NCI-H2227 (cell line): Measurements from ENCODE around the gene RASGRF2.
A peak's percentile ranks its signal among the peaks of the same experiment; 100 is the strongest.

Experiments
- DNase-seq: peaks from one replicate; lab custom pipeline; 2025; ENCODE audit not compliant: unreplicated experiment; lab: John Stamatoyannopoulos, UW

Gene RASGRF2

DNA sequence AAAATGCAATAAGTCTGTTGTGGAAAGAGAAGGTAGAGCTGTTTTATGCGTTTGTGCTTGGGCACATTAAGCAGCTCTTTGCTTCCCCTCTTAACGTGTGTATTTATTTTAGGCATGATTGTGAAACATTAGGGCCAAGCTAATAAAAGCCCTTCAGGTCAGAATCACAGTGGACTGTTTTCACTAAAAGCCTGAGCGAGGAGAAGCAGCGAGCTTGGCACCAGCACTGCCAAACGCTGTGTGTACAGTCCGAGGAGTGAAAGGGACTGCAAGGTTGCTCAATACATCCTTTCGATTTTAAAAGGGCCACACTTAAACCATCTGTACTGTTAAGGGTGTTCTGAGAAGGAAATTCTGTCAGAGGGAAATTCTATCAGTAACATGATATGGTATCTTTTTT lies 165.8 kb downstream of the RASGRF2 start:
- DNase-seq = peak; percentile 1

DNA sequence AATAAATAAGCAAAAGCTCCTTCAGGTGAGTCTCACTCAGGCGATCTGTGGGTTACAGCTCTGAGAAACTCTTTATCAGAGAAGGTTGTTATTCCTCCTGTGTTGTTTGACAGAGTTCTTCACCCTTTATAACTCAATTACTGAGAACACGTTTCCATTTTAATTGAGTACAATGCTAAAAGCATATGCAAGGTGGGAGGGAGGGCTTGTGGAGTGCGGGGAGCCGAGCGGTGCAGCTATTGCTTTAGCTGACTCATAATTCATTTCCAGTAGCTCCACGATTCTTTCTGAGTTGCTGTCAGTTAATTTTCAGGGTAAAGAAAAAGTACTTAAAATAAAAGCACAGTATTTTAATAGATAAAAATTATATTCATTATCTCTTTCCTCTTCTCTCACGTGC lies 168.3 kb downstream of the RASGRF2 start:
- no peak for DNase-seq

DNA sequence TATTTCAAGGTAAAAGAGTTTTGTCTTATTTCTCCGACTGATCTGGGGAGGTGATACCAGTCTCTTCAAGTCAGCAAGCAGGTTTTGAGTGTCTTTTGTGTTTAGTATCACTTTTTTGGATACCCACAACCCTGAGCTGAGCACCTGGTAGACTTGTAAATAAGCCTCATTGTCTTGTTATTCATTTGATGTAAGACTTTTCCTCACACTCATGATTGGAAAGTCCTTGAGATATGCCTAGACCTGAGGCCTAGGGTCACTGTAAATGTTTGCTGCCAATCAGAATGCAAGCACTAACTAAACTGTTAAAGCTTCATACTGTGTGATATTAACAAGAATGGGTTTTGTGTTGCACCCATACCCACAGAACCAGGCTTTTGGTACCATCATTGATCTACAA lies 172.2 kb downstream of the RASGRF2 start:
- no peak for DNase-seq

DNA sequence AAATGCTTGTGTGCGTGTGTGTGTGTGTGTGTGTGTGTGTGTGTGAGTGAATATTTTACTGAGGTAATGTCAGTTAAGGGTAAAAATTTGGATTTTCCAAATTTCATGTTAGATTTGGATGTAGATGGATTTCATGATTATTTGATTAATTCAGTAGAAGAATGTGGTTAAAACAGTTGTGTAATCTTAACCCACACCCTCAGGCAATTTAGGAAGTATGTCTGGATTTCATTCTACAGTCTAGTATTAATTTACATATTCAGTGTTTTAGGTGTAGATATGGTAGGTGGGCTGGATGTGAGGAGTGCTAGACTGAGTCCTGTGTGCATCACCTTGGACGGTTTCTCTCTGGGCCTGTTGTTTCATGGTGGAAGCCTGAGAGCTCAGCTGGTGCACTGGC lies 173.9 kb downstream of the RASGRF2 start:
- no peak for DNase-seq

DNA sequence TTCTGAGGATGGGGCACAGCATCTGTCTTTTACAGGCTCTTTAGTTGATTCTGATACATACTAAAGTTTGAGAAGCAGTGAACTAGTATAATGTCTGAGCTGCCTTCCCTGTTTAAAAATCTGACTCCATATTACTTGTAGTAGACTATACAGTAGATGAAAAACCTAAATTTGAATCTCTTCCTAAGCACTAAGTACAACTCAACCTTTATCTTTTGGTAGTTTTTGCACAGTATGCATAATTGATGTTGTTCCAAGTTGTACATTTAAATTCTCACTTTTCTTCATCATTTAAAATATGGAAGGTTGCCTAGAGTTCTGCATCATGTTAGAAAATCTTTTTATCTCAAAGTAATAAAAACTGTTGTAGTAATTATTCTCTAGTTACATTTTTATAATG lies 174.4 kb downstream of the RASGRF2 start:
- no peak for DNase-seq

DNA sequence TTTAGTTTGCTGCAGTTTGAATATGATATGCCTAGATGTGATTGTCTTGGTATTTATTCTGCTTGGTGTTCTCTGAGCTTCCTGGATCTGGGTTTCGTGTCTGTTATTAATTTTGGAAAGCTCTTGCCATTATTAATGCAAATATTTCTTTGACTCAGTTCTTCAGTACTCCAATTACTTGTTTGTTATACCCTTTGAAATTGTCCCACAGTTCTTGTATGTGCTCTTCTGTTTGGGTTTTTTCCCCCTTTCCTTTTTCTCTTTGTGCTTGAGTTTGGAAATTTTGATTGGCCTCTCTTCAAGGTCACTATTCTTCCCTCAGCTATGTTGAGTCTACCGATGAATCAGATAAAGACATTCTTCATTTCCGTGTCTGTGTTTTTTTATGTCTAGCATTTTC lies 176.4 kb downstream of the RASGRF2 start:
- DNase-seq = no peak

DNA sequence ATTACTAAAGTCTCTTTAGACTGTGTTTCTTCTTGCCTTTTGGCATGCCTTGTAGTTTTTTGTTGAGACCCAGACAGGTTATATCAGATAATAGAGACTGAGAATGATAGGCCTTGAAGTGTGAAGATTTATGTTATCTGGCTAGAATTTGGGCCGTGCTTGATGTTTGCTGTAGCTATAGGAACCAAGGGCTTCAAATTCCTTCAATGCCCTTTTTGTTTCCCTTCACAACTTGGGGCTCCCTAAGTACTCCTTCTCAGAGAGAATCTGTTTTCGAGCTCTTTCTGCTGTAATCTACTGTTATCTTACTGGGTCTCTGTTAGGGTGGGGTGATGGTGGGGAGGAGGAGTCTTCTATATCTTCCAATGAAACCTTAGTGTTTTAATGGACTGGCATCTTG lies 177.7 kb downstream of the RASGRF2 start:
- no peak for DNase-seq

DNA sequence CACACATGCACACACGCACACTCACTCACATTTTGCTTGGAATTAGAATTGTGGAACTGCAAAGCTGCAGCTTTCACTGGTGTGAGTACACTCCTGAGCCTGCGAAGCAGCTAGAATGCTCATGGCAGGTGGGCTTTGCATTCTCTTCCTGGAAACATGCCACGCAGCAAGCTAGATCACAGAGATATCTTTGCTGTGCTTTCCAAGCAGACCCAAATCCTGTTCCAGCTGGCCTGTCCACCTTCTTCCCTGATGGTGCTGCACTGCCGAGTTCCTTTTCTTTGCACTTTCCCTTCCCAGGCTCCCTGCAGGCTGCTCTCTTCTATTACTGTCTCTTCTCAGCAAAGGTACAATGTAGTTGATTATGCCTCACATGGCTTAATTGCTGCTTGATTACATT lies 180.3 kb downstream of the RASGRF2 start:
- no peak for DNase-seq

DNA sequence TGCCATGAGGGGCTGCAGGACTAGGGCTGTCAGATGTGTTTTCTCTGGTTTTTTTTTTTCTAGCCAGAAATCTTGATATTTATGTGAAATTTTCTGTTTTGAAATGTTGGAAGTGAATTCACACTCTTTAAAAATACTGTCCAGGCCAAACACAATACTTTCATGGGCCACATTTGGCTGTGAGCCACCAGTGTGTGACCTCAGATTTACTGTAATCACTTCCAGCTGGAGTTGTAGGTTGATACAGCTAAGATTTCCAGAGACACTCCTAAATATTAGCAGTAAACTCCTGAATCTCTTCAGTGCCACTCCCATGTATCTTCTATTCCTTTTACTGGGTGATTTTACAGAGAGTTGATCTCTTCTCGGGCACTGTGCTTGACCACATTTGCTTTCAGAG lies 180.8 kb downstream of the RASGRF2 start:
- no peak for DNase-seq

DNA sequence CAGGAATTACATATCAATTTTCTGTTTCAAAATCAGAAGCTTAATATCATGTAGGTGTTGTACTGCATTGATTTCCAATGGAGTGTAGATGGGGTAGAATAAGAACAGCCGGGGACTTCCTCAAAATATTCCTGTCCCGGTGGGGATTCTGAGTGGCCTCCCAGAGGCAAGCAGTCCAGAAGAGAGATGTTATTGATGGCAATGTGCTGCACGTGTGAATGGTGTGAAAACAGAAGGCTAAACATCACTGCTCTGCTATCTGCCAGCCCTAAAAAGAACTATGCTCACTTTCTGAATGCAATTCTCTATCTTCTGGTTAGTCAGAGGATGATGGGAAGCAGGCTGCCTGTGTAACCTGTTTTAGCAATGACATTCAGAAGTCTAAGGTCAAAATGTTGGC lies 181.9 kb downstream of the RASGRF2 start:
- no peak for DNase-seq

DNA sequence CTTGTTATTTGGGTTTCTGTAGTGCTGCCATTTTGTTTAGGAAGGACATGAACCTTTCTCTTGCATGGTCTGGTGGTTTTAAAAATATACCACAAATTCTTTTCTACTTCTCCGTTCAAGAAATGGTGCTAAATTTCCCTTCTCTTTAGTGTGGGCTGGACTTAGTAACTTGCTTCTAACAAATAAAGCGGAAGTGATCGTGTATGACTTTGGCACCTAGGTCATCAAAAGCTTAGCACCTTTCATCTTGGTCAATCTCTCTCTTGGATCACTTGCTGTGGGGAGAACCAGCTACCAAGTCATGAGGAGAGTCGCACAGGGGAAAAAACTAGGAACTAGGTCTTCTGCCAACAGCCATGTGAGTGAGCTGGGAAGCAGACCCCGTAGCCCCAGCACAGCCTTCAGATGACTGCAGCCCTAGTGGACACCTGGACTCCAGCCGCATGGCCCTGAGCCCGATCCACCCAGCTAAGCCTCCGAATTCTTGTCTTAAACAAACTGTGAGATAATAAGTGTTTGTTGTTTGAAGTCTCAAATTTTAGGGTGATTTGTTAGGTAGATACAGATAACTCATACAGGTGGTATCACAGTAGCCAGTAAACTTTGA lies 185.3 kb downstream of the RASGRF2 start:
- no peak for DNase-seq

DNA sequence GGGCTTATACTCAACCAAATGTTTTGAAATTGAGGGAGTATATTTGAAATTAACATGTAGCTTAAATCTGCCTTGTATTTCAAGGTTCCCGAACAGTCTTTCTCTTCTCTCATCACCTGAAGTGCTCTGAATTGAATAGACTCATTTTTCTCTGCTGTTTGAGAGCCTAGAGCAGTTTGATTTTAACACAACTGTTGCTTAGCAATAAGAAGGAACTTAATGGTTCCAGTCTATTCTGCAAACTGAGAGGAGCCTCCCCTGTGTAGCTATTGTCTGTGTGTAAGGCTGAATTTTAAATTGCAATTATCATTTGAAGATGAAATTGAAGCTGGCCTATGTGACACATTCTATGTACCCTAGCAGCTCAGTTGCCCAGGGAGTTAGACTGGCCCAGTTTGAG lies 185.9 kb downstream of the RASGRF2 start:
- DNase-seq = peak; percentile 15

DNA sequence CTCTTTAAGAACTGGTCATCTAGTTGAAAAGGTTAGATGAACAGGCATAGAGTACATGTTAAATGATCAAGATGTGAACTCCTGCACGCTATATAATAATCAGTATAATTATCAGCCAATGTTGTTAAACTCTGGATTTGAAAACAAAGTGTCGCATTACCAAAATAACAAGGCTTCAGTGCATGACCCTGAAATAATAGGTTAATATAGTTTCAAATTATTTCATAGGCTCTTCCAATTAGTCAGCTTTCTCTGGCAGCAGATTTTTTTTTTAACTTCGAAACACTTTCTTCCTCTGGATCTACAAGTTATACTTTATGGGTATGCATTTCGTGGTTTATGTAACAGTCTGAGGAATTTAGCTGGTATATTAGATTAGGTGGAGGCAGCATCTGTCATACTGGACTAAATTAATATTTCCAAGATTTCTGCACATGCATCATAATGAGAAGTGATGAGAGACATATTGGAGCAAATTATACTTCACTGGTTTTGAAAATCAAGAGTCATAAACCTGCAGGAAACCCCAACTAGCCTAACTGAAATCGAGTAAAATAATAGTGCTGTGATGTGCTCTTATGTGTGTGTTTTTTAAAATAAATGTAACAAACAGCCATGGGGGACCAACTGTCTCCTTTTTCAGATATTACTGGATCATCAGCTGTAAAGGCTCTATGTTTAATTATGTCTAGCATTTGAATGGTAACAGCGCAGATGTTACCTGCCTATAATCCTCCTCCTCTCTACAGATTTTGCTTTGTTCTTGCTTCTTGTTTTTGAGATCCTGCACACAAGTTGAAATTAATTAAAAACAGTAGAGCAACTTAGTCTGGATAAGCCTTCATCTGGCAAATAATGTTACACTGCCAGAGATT lies 187.1 kb downstream of the RASGRF2 start:
- no peak for DNase-seq

DNA sequence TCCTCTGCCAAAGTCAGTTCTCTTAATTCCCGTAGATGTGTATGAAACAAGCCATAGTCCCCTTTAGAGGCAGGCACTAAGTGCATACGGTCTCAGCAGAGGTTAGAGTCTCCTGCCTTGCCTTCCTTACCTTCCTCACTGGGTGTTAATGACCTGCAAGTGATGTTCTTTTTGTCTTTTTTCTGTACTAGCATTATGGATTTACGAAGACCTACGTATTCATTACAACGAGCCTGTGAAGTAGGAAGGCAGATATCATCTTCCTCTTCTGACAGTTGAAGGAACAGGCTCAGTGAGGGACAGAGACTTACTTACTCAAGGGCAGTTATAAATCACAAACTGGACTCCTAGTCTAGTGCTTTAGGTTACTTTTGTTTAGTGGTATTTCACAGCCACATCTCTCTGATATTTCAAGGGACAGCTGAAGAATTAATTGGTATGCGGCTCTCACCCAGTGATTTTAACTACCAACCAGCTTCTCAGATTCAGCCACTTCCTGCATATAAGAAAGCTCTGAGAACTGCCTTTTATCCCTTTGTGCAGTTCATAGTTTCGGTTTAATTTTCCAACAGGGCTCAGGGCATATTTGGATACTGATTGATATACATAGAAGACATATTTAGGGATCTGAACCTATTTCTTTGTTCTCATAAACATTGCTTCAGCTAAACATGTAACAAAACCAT lies 187.9 kb downstream of the RASGRF2 start:
- no peak for DNase-seq

DNA sequence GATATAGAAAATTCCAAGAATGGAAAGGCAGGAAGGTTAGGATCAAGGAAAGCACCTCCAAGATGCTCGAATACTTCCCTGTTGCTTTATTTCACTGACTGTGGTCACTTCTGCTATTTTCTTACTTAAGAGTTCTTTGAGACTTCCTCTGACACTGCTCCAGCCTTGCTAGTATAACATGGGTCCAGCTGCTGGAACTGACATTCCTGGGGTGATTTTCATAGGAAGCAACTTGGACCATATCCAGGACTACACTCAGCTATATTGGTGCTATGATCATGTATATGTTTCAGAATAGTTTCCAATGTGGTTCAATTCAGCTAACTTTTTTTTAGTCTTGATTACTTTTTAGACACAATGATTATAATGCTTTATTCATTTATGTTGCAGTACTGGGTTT lies 191.4 kb downstream of the RASGRF2 start:
- no peak for DNase-seq

DNA sequence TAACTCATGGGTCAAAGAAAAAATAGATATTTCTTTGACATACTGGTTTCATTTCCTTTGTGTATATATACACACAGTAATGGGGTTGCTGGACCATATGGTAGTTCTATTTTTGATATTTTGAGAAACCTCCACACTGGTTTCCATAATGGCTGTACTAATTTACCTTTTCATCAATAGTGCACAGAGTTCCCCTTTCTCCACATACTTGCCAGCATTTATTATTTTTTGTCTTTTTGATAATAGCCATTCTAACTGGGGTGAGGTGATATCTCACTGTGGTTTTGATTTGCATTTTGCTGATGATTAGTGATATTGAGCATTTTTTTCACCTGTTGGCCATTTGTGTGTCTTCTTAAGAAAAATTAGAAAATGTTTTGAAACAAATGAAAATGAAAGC lies 194.6 kb downstream of the RASGRF2 start:
- DNase-seq = no peak

DNA sequence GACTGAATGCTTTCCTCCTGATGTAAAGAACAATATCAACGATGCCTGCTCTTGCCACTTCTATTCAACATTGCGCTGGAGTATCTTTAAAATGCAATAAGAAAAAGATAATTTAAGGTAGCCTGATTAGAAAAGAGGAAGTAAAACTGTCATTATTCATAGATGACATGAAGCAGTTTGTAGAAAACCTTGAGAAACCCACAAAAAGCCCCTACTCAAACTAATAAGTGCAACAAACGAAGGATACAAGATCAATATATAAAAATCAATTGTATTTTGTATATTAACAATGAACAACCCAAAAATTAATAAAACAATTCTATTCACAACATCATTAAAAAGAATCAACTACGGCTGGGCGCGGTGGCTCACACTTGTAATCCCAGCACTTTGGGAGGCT lies 196.6 kb downstream of the RASGRF2 start:
- no peak for DNase-seq

DNA sequence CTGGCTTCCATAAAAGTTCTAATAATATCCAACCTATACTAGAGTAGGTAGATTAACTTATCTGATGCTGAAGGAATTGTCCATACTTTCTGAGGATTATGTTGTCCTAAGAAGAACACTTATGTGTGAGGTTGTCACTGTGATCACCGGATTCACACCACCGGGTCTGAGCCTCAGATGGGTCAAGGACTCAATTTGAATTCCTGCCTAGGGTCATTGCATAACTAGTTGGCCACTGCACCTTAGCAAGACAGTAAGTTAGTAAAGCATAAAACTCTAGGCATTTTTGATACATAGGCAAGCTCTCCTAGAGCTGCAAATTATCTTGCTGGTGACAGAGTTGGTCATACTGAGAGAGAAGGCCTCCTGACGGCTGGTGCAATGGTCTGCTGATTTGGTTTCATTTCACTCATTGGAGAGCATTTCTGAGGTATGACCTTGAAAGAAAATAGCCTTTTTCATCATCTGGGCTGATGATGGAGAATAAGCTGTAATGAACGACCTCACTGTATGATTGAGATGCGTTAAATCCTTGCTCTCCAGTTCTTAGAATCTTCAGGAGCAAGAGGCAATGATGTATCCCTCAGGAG lies 200.9 kb downstream of the RASGRF2 start:
- DNase-seq = no peak

DNA sequence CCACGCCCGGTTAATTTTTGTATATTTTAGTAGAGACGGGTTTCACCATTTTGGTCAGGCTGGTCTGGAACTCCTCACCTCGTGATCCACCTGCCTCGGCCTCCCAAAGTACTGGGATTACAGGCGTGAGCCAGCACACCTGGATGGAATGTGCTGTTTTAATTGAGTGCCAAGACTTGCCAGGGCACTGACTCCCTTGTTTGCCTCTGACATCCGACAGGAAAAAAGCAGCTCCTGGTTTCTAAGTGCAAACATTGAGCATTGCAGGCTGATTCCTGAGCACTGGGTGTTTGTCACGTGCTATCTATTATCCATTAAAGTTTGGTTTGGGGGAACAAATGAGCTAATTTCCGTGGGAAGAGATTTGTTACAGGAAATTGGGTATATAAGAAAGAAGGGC lies 202.3 kb downstream of the RASGRF2 start:
- DNase-seq = no peak

DNA sequence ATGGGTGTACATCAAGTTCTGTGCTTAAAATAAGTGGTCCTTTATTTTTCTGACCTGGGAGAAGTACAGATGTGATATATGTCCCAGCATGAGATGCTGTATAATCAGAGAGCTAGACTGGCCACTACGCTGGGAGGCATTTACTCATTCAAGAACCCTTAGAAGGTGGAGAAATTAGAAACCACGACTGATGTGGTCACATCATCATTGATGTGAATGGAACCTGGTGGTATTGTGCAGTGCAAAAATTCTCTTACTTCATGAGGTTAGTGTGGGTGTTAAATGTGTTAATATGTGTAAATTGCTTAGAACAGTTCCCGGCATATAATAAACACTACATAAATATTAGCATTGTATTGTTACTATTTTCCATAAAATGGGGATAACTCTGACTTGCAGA lies 203.5 kb downstream of the RASGRF2 start:
- DNase-seq = no peak

DNA sequence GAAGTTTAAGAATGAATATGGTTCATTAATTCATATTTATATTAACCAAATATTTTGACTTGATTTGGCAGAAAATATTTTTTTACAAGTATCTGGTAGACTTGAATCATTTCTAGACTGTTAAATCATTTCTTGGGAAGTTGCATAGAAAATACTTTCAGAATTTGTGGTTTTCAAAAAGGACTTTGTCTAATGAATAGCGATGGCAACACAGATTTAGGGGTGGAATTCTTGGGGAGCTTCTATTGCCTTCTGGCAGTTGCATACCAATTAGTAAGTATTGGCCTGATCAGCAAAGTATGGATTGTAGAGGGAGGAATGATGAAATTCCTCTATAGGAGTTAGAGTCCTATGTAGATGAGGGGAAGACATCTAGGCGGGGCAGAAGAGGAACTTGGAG lies 204.3 kb downstream of the RASGRF2 start:
- DNase-seq = no peak

DNA sequence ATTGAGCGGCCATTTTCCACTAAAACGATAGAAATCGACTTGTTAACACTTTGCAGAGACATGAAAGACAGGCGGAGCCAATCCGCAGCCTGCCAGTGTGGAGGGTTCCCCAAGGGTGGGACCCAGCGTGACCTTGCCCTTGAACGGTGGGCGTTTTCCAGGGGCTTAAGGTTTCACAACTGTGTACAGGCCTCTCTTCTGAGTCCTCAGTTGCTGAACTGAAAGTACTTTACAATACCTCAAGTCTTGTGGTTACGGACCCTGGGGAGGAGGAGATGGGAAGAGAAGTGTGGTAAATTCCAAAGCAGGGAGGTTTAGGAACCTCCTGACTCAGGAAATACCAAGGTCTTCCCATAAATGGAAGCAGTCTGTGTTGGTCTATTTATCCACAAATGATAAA lies 204.8 kb downstream of the RASGRF2 start:
- no peak for DNase-seq
